IMR-90 (cell line): ENCODE results near the gene MON2. TPM values are rescaled to one million over a fixed set of nuclear protein-coding genes. Genes with fewer than 3 reads are reported as not detected.

Experiments
- ATAC-seq: fragments of 200-7000 bp; cut with Tn5 transposase; 2 replicates; pipeline ENCODE4 v1.9.1; 2020; ENCODE audit warnings: low read depth, mild to moderate bottlenecking, moderate library complexity
- BruUV-seq: library from RNA; stranded (reverse); fragments of 400-500 nt; replicated peaks from 2 replicates; lab custom pipeline; 2021; lab: Mats Ljungman, UMichigan
- CTCF ChIA-PET: fragments of 300-600 bp; formaldehyde crosslinking; extraction: SDS; loops from one replicate; lab custom pipeline; 2021; ENCODE audit warnings: antibody characterized with exemption; lab: Yijun Ruan, JAX
- POLR2A ChIA-PET: fragments of 300-600 bp; sonication (Branson Sonifier 250); formaldehyde crosslinking; loops from one replicate; lab custom pipeline; 2022; ENCODE audit warnings: antibody characterized with exemption; ENCODE audit not compliant: unreplicated experiment; lab: Charles Lee
- DNase-seq: peaks from one replicate; pipeline ENCODE4 v3.0.0; 2013
- H2AFZ ChIP-seq: replicated peaks from 2 replicates; pipeline ENCODE3; 2013; ENCODE audit warnings: low read length, mild to moderate bottlenecking; ENCODE audit not compliant: poor library complexity
- H2AK5ac ChIP-seq: 2 replicates; pipeline ENCODE4 v1.6.1; 2013; ENCODE audit warnings: low read depth, low read length, inconsistent platforms
- H2AK9ac ChIP-seq: replicated peaks from 2 replicates; pipeline ENCODE3; 2013; ENCODE audit warnings: mild to moderate bottlenecking, low read depth, low read length, moderate library complexity; ENCODE audit not compliant: poor library complexity
- H2BK120ac ChIP-seq: 2 replicates; pipeline ENCODE4 v1.6.1; 2013; ENCODE audit warnings: low read depth, low read length, inconsistent platforms
- H2BK15ac ChIP-seq: 3 replicates; pipeline ENCODE4 v1.6.1; 2013; ENCODE audit warnings: low read depth, low read length, inconsistent platforms
- H2BK20ac ChIP-seq: 2 replicates; pipeline ENCODE4 v1.6.1; 2013; ENCODE audit warnings: low read depth, mild to moderate bottlenecking, inconsistent platforms, low read length, moderate library complexity
- H2BK5ac ChIP-seq: 2 replicates; pipeline ENCODE4 v1.6.1; 2013; ENCODE audit warnings: mild to moderate bottlenecking, low read depth, low read length, inconsistent platforms; ENCODE audit not compliant: poor library complexity, severe bottlenecking
- H3K14ac ChIP-seq: replicated peaks from 2 replicates; pipeline ENCODE4 v1.6.1; 2013; ENCODE audit warnings: low read depth, low read length, inconsistent platforms
- H3K18ac ChIP-seq: 2 replicates; pipeline ENCODE4 v1.6.1; 2013; ENCODE audit warnings: low read depth, low read length, control low read depth
- H3K23ac ChIP-seq: 2 replicates; pipeline ENCODE4 v1.6.1; 2013; ENCODE audit warnings: low read depth, low read length, inconsistent platforms
- H3K27ac ChIP-seq: 2 replicates; pipeline ENCODE4 v1.5.1; 2013; ENCODE audit warnings: mild to moderate bottlenecking, control low read depth, low read length; ENCODE audit not compliant: insufficient read depth
- H3K27me3 ChIP-seq: 2 replicates; pipeline ENCODE4 v1.6.1; 2013; ENCODE audit warnings: low read length; ENCODE audit not compliant: control insufficient read depth, insufficient read depth
- H3K36me3 ChIP-seq: 2 replicates; pipeline ENCODE4 v1.6.1; 2013; ENCODE audit warnings: low read length, mixed read lengths; ENCODE audit not compliant: control insufficient read depth, insufficient read depth
- H3K4ac ChIP-seq: 2 replicates; pipeline ENCODE4 v1.6.1; 2013; ENCODE audit warnings: low read depth, low read length, inconsistent platforms
- H3K4me1 ChIP-seq: 2 replicates; pipeline ENCODE4 v1.6.1; 2013; ENCODE audit warnings: low read length, mixed read lengths; ENCODE audit not compliant: control insufficient read depth, insufficient read depth
- H3K4me2 ChIP-seq: 2 replicates; pipeline ENCODE4 v1.6.1; 2013; ENCODE audit warnings: low read depth, mild to moderate bottlenecking, control low read depth, low read length, moderate library complexity
- H3K4me3 ChIP-seq: 2 replicates; pipeline ENCODE4 v1.5.1; 2013; ENCODE audit warnings: low read depth, mild to moderate bottlenecking, control low read depth, low read length, moderate library complexity; ENCODE audit not compliant: insufficient read depth
- H3K56ac ChIP-seq: 2 replicates; pipeline ENCODE4 v1.6.1; 2013; ENCODE audit warnings: low read length, inconsistent platforms; ENCODE audit not compliant: insufficient read depth; ENCODE audit errors: extremely low read depth
- H3K79me1 ChIP-seq, 2 experiments: 2 replicates each; pipeline ENCODE4 v1.6.1; 2013; ENCODE audit warnings: low read length in 2 of 2, inconsistent platforms in 1 of 2, low read depth in 1 of 2
- H3K9ac ChIP-seq: 2 replicates; pipeline ENCODE4 v1.6.1; 2013; ENCODE audit warnings: low read depth, low read length, control low read depth
- H3K9me1 ChIP-seq: 2 replicates; pipeline ENCODE4 v1.6.1; 2013; ENCODE audit warnings: low read length, inconsistent platforms; ENCODE audit not compliant: insufficient read depth
- H3K9me3 ChIP-seq: 2 replicates; pipeline ENCODE4 v1.6.1; 2013; ENCODE audit warnings: low read length; ENCODE audit not compliant: control insufficient read depth, insufficient read depth
- H4K20me1 ChIP-seq: 2 replicates; pipeline ENCODE4 v1.6.1; 2013; ENCODE audit warnings: low read length, inconsistent platforms; ENCODE audit not compliant: insufficient read depth
- H4K5ac ChIP-seq: 2 replicates; pipeline ENCODE4 v1.6.1; 2013; ENCODE audit warnings: mild to moderate bottlenecking, low read depth, low read length, control low read depth
- H4K8ac ChIP-seq, 2 experiments: 2 replicates each; pipeline ENCODE4 v1.6.1; 2013; ENCODE audit warnings: low read depth in 2 of 2, low read length in 2 of 2, control low read depth in 1 of 2, inconsistent platforms in 1 of 2
- H4K91ac ChIP-seq: 2 replicates; pipeline ENCODE4 v1.6.1; 2013; ENCODE audit warnings: low read depth, low read length, inconsistent platforms; ENCODE audit not compliant: insufficient read depth
- BHLHE40 ChIP-seq: fragments of 150-350 bp; IDR thresholded peaks from 2 replicates; pipeline ENCODE4 v1.6.1; 2016; ENCODE audit warnings: mild to moderate bottlenecking, low read depth, low read length
- CEBPB ChIP-seq: IDR thresholded peaks from 2 replicates; pipeline ENCODE4 v1.6.1; 2012; ENCODE audit warnings: low read depth, low read length, improper control_type of control experiment
- MAFK ChIP-seq: IDR thresholded peaks from 2 replicates; pipeline ENCODE4 v1.6.1; 2012; ENCODE audit warnings: low read depth, low read length, improper control_type of control experiment
- MAZ ChIP-seq: IDR thresholded peaks from 2 replicates; pipeline ENCODE4 v1.6.1; 2012; ENCODE audit warnings: low read depth, mild to moderate bottlenecking, low read length, improper control_type of control experiment, moderate library complexity, borderline replicate concordance
- NFE2L2 ChIP-seq: fragments of 150-350 bp; IDR thresholded peaks from 2 replicates; pipeline ENCODE4 v1.6.1; 2016; ENCODE audit warnings: low read depth, mild to moderate bottlenecking, low read length
- POLR2A ChIP-seq: IDR thresholded peaks from 2 replicates; pipeline ENCODE4 v1.6.1; 2012; ENCODE audit warnings: mild to moderate bottlenecking, low read depth, low read length
- RAD21 ChIP-seq: IDR thresholded peaks from 2 replicates; pipeline ENCODE4 v1.6.1; 2012; ENCODE audit warnings: low read length, improper control_type of control experiment
- RFX5 ChIP-seq: IDR thresholded peaks from 2 replicates; pipeline ENCODE4 v1.8.0; 2012; ENCODE audit warnings: low read depth, mild to moderate bottlenecking, low read length, moderate library complexity
- SMC3 ChIP-seq: fragments of 150-350 bp; IDR thresholded peaks from 2 replicates; pipeline ENCODE4 v1.6.1; 2016; ENCODE audit warnings: low read depth, mild to moderate bottlenecking, antibody characterized with exemption, low read length, moderate library complexity
- WGBS, 2 experiments: methylation state at CpG; one replicate each; pipeline versions ENCODE4 v1.1.5 to v1.1.7; 2013; ENCODE audit warnings: missing lambda C conversion rate in 2 of 2; ENCODE audit not compliant: insufficient read length in 1 of 2; ENCODE audit errors: extremely low coverage in 2 of 2; 5-methylcytosine and 5-hydroxymethylcytosine counted together
- dilution Hi-C: fragments of 300-500 bp; cut with HindIII; formaldehyde crosslinking; loops from one replicate; pipeline ENCODE4 v1.14.3; 2018; ENCODE audit warnings: low sequenced_read_pairs; ENCODE audit not compliant: unreplicated experiment
- in situ Hi-C: fragments of 300-500 bp; cut with MboI; formaldehyde crosslinking; loops from 3 replicates; pipeline ENCODE4 v1.14.3; 2019; ENCODE audit warnings: low sequenced_read_pairs, inconsistent platforms, mixed read lengths
- intact Hi-C: fragments of 100-400 bp; cut with micrococcal nuclease; formaldehyde crosslinking; loops from 2 replicates; pipeline ENCODE4 v1.10.0; 2022
- polyA plus RNA-seq, 3 experiments: library from polyadenylated mRNA; depleted of rRNA; stranded (reverse); fragments of >200 nt; gene quantifications; 2 replicates each; pipeline ENCODE4 v1.2.3, GENCODE V29; 2012; ENCODE audit warnings: low replicate concordance in 1 of 3
- total RNA-seq: library from RNA; depleted of rRNA; stranded (reverse); fragments of >200 nt; gene quantifications from 2 replicates; pipeline ENCODE4 v1.2.3, GENCODE V29; 2012
- TF ChIP-seq, protein P1 (sequence below): conservative IDR thresholded peaks from 2 replicates; pipeline ENCODE4 v1.5.1; 2012; ENCODE audit warnings: mild to moderate bottlenecking, low read depth, low read length, improper control_type of control experiment
- TF ChIP-seq, protein P2 (sequence below): fragments of 150-350 bp; IDR thresholded peaks from 2 replicates; pipeline ENCODE4 v1.6.1; 2016; ENCODE audit warnings: low read depth, mild to moderate bottlenecking, low read length, moderate library complexity, borderline replicate concordance

MON2 gene
- total and polyA plus RNA-seq, 2 of the 4 experiments (the other 2 are of a cell fraction): 13.2 to 39.3 TPM

DNA sequence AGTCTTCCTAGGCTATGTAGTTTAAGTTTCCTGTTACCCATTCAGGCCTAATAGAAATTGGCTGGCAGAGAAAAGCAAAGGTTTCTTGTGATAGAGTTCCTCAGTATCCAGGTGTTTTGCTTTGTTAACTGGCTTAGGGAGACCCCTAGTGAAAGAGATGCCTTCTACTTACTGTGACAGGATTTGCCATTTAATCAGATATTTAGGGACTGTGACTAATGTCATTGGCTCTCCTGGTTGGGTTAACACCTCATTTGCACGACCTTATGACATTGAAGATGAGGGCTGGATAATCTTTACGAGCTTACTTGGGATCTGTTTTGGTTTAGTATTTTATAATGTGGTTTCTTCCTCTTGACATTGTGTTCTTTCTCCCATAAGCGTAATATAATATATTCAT, 5.8 kb downstream of the MON2 start:
- Histone ChIP-seq H2BK20ac (no peak overlapping the region), H2BK15ac (no peak overlapping the region), H3K4ac (no peak overlapping the region), H3K4me3 (no peak overlapping the region), H3K9ac (no peak overlapping the region), H3K4me2 (no peak overlapping the region), H3K9me3 (no peaks in the 10 kb centered on the region), H3K23ac (no peak overlapping the region), H4K91ac (no peak overlapping the region), H3K56ac (no peak overlapping the region), H3K14ac (no peak overlapping the region), H4K8ac (no peak overlapping the region), H3K18ac (no peak overlapping the region), H3K9me1 (peaks cover 9% of the 10 kb centered on the region), H4K5ac (no peak overlapping the region), H2AK9ac (no peak overlapping the region), H2BK120ac (no peak overlapping the region), H3K4me1 (peaks cover 2% of the 10 kb centered on the region; the same call in 1 of the 2 replicates), H4K20me1 (peaks cover 13% of the 10 kb centered on the region; the same call in 1 of the 2 replicates), H3K79me1 (peaks cover 18 to 50% of the 10 kb centered on the region in 2 experiments), H3K27ac (no peak overlapping the region), H2BK5ac (no peak overlapping the region), H2AFZ (no peak overlapping the region), H3K36me3 (peaks cover 2% of the 10 kb centered on the region), H2AK5ac (no peak overlapping the region), H3K27me3 (no peaks in the 10 kb centered on the region)
- WGBS, 2 experiments: no CpG with 5 or more reads among the region's 3 CpGs
- TF ChIP-seq, protein P1, sequence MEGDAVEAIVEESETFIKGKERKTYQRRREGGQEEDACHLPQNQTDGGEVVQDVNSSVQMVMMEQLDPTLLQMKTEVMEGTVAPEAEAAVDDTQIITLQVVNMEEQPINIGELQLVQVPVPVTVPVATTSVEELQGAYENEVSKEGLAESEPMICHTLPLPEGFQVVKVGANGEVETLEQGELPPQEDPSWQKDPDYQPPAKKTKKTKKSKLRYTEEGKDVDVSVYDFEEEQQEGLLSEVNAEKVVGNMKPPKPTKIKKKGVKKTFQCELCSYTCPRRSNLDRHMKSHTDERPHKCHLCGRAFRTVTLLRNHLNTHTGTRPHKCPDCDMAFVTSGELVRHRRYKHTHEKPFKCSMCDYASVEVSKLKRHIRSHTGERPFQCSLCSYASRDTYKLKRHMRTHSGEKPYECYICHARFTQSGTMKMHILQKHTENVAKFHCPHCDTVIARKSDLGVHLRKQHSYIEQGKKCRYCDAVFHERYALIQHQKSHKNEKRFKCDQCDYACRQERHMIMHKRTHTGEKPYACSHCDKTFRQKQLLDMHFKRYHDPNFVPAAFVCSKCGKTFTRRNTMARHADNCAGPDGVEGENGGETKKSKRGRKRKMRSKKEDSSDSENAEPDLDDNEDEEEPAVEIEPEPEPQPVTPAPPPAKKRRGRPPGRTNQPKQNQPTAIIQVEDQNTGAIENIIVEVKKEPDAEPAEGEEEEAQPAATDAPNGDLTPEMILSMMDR: no peak
- TF ChIP-seq CEBPB (no peak), MAZ (no peak), RFX5 (no peak), BHLHE40 (no peak), RAD21 (no peak), SMC3 (no peak), POLR2A (no peak), MAFK (no peak), NFE2L2 (no peak)
- TF ChIP-seq, protein P2, sequence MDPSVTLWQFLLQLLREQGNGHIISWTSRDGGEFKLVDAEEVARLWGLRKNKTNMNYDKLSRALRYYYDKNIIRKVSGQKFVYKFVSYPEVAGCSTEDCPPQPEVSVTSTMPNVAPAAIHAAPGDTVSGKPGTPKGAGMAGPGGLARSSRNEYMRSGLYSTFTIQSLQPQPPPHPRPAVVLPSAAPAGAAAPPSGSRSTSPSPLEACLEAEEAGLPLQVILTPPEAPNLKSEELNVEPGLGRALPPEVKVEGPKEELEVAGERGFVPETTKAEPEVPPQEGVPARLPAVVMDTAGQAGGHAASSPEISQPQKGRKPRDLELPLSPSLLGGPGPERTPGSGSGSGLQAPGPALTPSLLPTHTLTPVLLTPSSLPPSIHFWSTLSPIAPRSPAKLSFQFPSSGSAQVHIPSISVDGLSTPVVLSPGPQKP: no peak
- no peak for ATAC-seq
- ChIA-PET CTCF (interaction anchor here (1.5 kb wide), 1 partner anchor 9 kb away, joined by 4 read pairs; no protein-coding TSS in a partner anchor), POLR2A (no interaction called here)
- dilution Hi-C loops: no loop called here
- in situ Hi-C loops: no loop called here
- DNase-seq: no peak
- intact Hi-C loops: loop anchor here (10.0 kb wide), 1 partner anchor 52 kb away; no protein-coding TSS in a partner anchor
- BruUV-seq: no TSS peak
